WTC11 (cell line): Measurements from ENCODE around the gene LY6G6F. TPM values are rescaled to one million over a fixed set of nuclear protein-coding genes. Genes with fewer than 3 reads are reported as not detected.

Source experiments
- ATAC-seq: fragments of 200-7000 bp; cut with Tn5 transposase; 2 replicates; pipeline ENCODE4 v1.10.0; 2021; ENCODE audit warnings: mild to moderate bottlenecking, moderate library complexity
- CTCF ChIA-PET: fragments of 300-600 bp; sonication (Branson Sonifier 250); formaldehyde crosslinking; loops from one replicate; lab custom pipeline; 2021; ENCODE audit warnings: antibody characterized with exemption; lab: Charles Lee
- POLR2A ChIA-PET: fragments of 350-600 bp; sonication (Branson Sonifier 250); formaldehyde crosslinking; loops from one replicate; lab custom pipeline; 2021; ENCODE audit warnings: antibody characterized with exemption; lab: Charles Lee
- DNase-seq: peaks from one replicate; pipeline ENCODE4 v3.0.0; 2021; ENCODE audit warnings: low spot score
- H3K27ac Mint-ChIP-seq: 2 replicates; pipeline ENCODE4 v1.8.0; 2021; ENCODE audit warnings: mixed read lengths
- H3K27me3 Mint-ChIP-seq: 2 replicates; pipeline ENCODE4 v1.8.0; 2021; ENCODE audit warnings: low read depth, mild to moderate bottlenecking, moderate library complexity, mixed read lengths
- H3K36me3 Mint-ChIP-seq: 2 replicates; pipeline ENCODE4 v1.8.0; 2021; ENCODE audit warnings: mixed read lengths
- H3K4me1 Mint-ChIP-seq: 2 replicates; pipeline ENCODE4 v1.8.0; 2022; ENCODE audit warnings: mixed read lengths
- H3K4me3 Mint-ChIP-seq: 2 replicates; pipeline ENCODE4 v1.8.0; 2021; ENCODE audit warnings: mild to moderate bottlenecking, moderate library complexity, mixed read lengths
- H3K9me3 Mint-ChIP-seq: 2 replicates; pipeline ENCODE4 v1.8.0; 2021; ENCODE audit warnings: mixed read lengths
- AR ChIP-seq: fragments of 250-450 bp; sonication (Bioruptor Pico); IDR thresholded peaks from 2 replicates; pipeline ENCODE4 v1.9.0; 2021; ENCODE audit warnings: mild to moderate bottlenecking
- ATF6 ChIP-seq: sonication (generic); formaldehyde crosslinking; IDR thresholded peaks from 2 replicates; pipeline ENCODE4 v1.8.1; 2023; ENCODE audit warnings: mild to moderate bottlenecking, missing genetic modification reagents
- FOXJ3 ChIP-seq: sonication (generic); formaldehyde crosslinking; IDR thresholded peaks from 2 replicates; pipeline ENCODE4 v1.9.0; 2021; ENCODE audit warnings: missing genetic modification reagents, mild to moderate bottlenecking, borderline replicate concordance
- FOXK1 ChIP-seq: sonication (generic); formaldehyde crosslinking; IDR thresholded peaks from 2 replicates; pipeline ENCODE4 v1.8.0; 2022; ENCODE audit warnings: mild to moderate bottlenecking, moderate library complexity, missing genetic modification reagents
- GABPB1 ChIP-seq: sonication (generic); formaldehyde crosslinking; IDR thresholded peaks from 2 replicates; pipeline ENCODE4 v1.8.1; 2023; ENCODE audit warnings: mild to moderate bottlenecking, missing genetic modification reagents
- GTF2I ChIP-seq: fragments of 250-450 bp; sonication (Bioruptor Pico); conservative IDR thresholded peaks from 2 replicates; pipeline ENCODE4 v1.4.0; 2021; ENCODE audit warnings: mild to moderate bottlenecking
- IRF1 ChIP-seq: sonication (generic); formaldehyde crosslinking; IDR thresholded peaks from 2 replicates; pipeline ENCODE4 v1.8.0; 2023; ENCODE audit warnings: missing genetic modification reagents
- MAX ChIP-seq: sonication (generic); formaldehyde crosslinking; IDR thresholded peaks from 2 replicates; pipeline ENCODE4 v1.8.0; 2022; ENCODE audit warnings: mild to moderate bottlenecking, missing genetic modification reagents
- MXD4 ChIP-seq: fragments of 250-450 bp; sonication (Bioruptor Pico); IDR thresholded peaks from 2 replicates; pipeline ENCODE4 v1.8.0; 2021; ENCODE audit warnings: mild to moderate bottlenecking, moderate library complexity, borderline replicate concordance
- MYBL2 ChIP-seq: sonication (generic); formaldehyde crosslinking; IDR thresholded peaks from 2 replicates; pipeline ENCODE4 v1.8.1; 2023; ENCODE audit warnings: mild to moderate bottlenecking, moderate library complexity, missing genetic modification reagents
- TP53 ChIP-seq: sonication (generic); formaldehyde crosslinking; IDR thresholded peaks from 2 replicates; pipeline ENCODE4 v1.8.1; 2023; ENCODE audit warnings: mild to moderate bottlenecking, missing genetic modification reagents
- USF1 ChIP-seq: sonication (generic); formaldehyde crosslinking; IDR thresholded peaks from 2 replicates; pipeline ENCODE4 v1.8.0; 2022; ENCODE audit warnings: mild to moderate bottlenecking, missing genetic modification reagents
- ZBTB43 ChIP-seq: sonication (generic); formaldehyde crosslinking; IDR thresholded peaks from 2 replicates; pipeline ENCODE4 v1.8.1; 2023; ENCODE audit warnings: mild to moderate bottlenecking, missing genetic modification reagents
- ZNF121 ChIP-seq: sonication (generic); formaldehyde crosslinking; IDR thresholded peaks from 2 replicates; pipeline ENCODE4 v1.8.0; 2023; ENCODE audit warnings: missing genetic modification reagents
- ZNF232 ChIP-seq: sonication (generic); formaldehyde crosslinking; IDR thresholded peaks from 2 replicates; pipeline ENCODE4 v1.8.0; 2022; ENCODE audit warnings: mild to moderate bottlenecking, missing genetic modification reagents
- ZNF317 ChIP-seq: sonication (generic); formaldehyde crosslinking; IDR thresholded peaks from 2 replicates; pipeline ENCODE4 v1.8.1; 2023; ENCODE audit warnings: low read depth, mild to moderate bottlenecking, moderate library complexity, missing genetic modification reagents, borderline replicate concordance
- ZNF425 ChIP-seq: fragments of 250-450 bp; sonication (Bioruptor Pico); conservative IDR thresholded peaks from 2 replicates; pipeline ENCODE4 v1.9.0; 2021; ENCODE audit warnings: mild to moderate bottlenecking
- ZNF532 ChIP-seq: fragments of 250-450 bp; sonication (Bioruptor Pico); IDR thresholded peaks from 2 replicates; pipeline ENCODE4 v1.9.0; 2021; ENCODE audit warnings: mild to moderate bottlenecking, borderline replicate concordance
- total RNA-seq: library from RNA; stranded (reverse); gene quantifications from 3 replicates; pipeline ENCODE4 v1.2.3, GENCODE V29; 2021

Gene LY6G6F
- total RNA-seq, 1 experiment from 2014 or later: not detected

GRCh38 chr6:31663126-31663960 lies 43.3 kb upstream of the LY6G6F start:
- Mint-ChIP-seq H3K4me3 (peak overlapping the region; percentile 91), H3K9me3 (no peaks in the 10 kb centered on the region), H3K4me1 (peaks cover 42% of the 10 kb centered on the region), H3K27ac (peak overlapping the region; percentile 84), H3K27me3 (no peaks in the 10 kb centered on the region), H3K36me3 (peaks cover 39% of the 10 kb centered on the region)
- CTCF ChIA-PET: interaction anchor here (0.7 to 1.1 kb wide), 2 partner anchors 65 to 107 kb away, joined by 4 to 6 read pairs; no protein-coding TSS in a partner anchor
- DNase-seq (no peak), ATAC-seq (no peak)
- TF ChIP-seq ATF6 (CRISPR knock-in tag): no peak
- no peak for TF ChIP-seq GABPB1 (CRISPR knock-in tag)
- TF ChIP-seq USF1: no peak
- TF ChIP-seq GTF2I: no peak
- no peak for TF ChIP-seq ZNF317 (CRISPR knock-in tag)
- no peak for TF ChIP-seq ZBTB43
- no peak for TF ChIP-seq ZNF232 (CRISPR knock-in tag)
- TF ChIP-seq TP53 (CRISPR knock-in tag): no peak
- no peak for TF ChIP-seq ZNF121
- no peak for TF ChIP-seq MYBL2 (CRISPR knock-in tag)
- TF ChIP-seq ZNF532 (CRISPR knock-in tag): no peak
- TF ChIP-seq IRF1 (CRISPR knock-in tag): no peak
- TF ChIP-seq FOXJ3 (CRISPR knock-in tag): no peak
- no peak for TF ChIP-seq MXD4
- TF ChIP-seq MAX: no peak
- no peak for TF ChIP-seq ZNF425
- TF ChIP-seq AR: no peak
- TF ChIP-seq FOXK1 (CRISPR knock-in tag): no peak
- POLR2A ChIA-PET: interaction anchor here (0.5 to 1.5 kb wide), 3 partner anchors 27 to 491 kb away, joined by 3 to 4 read pairs (median 3); no protein-coding TSS in a partner anchor
